ENCODE measurements around the gene ASIC4. TPM values are rescaled to one million over a fixed set of nuclear protein-coding genes. Genes with fewer than 3 reads are reported as not detected.

Gene ASIC4
- total and polyA plus RNA-seq, 9 of the 15 experiments (the other 6 are each of a cell fraction or from before 2014, with no cell fraction given) = 0.07 to 19.2 (median 4.8) TPM

- no peak for TF ChIP-seq FOS (IDR thresholded peaks at IDR 0.05; ENCODE audit: extremely low read depth, insufficient read length)
- no peak for TF ChIP-seq TCFL5 (CRISPR knock-in tag; conservative IDR thresholded peaks at IDR 0.05)
- TF ChIP-seq PML (IDR thresholded peaks at IDR 0.05; ENCODE audit: low read length) = no peak
- TF ChIP-seq MTA3 (IDR thresholded peaks at IDR 0.05; ENCODE audit: borderline replicate concordance) = no peak
- no peak for TF ChIP-seq ZNF561 (CRISPR knock-in tag; conservative IDR thresholded peaks at IDR 0.05)
- TF ChIP-seq NONO (IDR thresholded peaks at IDR 0.05; ENCODE audit: low read depth in 2 of 2, low read length in 1 of 2) = 0 out of 4 replicates have a peak, but pooled peaks of 1 of the 2 experiments have one; percentile 27
- no peak for TF ChIP-seq ATF4 (CRISPR knock-in tag; IDR thresholded peaks at IDR 0.05)
- TF ChIP-seq RBFOX2 (IDR thresholded peaks at IDR 0.05; ENCODE audit: low read depth, low read length) = peak; percentile 84
- TF ChIP-seq PPARD (CRISPR knock-in tag; IDR thresholded peaks at IDR 0.05) = no peak
Observed at GRCh38 chr2:219542931-219543595, 28.8 kb downstream of the ASIC4 start (continued).

Measured in K562 (cell line).